ENCODE measurements around the gene ITSN1.
"Not testable (repeated sequence)": the region's sequence is repeated elsewhere in the genome, so short reads cannot be mapped to it uniquely, and the experiment has no call there.

Gene ITSN1

DNA sequence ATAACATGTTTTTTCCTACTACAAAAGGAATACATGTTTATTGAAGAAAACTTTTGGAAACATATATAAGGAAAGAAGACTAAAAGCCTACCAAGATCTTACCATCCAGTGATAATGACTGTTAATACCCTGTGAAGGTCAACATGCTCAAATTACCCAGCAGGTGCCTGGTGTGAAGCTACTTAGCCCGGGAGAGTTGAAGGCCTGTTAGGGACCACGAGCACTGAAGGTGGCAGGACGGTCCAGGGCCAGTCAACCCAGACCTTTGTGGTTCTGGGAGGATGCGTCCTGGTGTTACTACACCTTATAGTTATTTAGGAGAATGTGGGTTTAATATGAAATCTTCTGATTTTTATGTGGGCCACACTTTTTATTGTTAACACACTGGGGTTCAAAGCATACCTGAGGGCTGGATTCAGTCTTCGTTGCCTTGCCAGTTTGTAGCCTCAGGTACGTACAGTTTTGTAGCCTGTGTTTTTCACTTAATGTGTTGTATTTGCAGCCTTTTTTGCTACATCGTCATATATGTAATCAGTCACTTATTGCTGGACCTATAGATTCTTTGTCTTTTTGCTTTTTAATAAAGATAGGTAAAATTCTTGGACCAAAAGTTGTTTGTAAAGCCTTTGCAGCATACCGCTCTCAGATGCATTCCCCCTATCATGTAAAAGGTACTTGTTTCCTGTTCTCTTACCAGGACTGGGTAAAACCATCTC lies 9.8 kb downstream of the ITSN1 start:
- no peak for DNase-seq (ENCODE audit: low read depth)

DNA sequence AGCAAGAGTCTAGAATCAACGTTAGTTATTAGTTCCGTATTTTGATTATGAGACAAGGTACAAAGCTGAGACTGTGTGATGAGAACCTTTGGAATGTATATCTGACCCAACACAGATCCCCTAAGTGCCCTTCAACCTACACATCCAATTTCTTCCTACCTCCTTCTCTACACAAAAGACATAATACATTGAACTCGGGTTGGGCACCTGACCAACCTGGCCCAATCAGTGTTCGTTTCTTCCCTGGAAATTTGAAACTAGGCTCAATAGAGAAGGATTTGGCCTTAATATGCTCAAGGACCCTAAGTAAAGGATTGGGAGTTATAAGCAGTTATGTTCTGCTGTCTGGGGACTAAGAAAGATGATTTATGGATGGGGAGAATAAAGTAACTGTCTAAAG lies 12.1 kb downstream of the ITSN1 start:
- DNase-seq (ENCODE audit: low read depth) = no peak

DNA sequence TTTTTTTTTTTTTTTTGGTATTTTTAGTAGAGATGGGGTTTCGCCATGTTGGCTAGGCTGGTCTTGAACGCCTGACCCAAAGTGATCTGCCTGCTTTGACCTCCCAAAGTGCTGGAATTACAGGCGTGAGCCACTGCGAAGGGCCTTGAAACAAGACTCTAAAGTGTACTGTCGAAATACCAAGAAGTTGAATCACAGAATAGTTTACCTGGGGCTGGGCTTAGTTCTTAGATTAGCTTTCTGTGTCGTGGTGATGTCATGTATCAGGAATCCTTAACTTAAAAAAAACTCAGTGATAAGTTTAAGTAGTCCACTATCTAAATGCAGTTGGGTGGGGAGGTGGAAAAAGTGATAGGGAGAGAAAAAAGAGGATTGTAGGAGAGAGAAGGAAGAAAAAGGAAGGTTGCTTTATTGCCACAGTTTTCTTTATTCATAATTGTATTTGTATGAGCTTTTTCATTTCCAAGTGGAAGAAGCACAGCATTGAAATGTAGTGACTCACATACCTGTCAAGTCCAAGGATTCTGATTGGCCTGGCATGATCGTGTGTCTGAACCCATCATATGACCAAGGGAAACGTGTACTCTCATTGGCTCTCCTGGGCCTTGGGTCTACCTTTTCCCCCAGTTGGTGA lies 13.4 kb downstream of the ITSN1 start:
- DNase-seq (ENCODE audit: low read depth) = no peak

DNA sequence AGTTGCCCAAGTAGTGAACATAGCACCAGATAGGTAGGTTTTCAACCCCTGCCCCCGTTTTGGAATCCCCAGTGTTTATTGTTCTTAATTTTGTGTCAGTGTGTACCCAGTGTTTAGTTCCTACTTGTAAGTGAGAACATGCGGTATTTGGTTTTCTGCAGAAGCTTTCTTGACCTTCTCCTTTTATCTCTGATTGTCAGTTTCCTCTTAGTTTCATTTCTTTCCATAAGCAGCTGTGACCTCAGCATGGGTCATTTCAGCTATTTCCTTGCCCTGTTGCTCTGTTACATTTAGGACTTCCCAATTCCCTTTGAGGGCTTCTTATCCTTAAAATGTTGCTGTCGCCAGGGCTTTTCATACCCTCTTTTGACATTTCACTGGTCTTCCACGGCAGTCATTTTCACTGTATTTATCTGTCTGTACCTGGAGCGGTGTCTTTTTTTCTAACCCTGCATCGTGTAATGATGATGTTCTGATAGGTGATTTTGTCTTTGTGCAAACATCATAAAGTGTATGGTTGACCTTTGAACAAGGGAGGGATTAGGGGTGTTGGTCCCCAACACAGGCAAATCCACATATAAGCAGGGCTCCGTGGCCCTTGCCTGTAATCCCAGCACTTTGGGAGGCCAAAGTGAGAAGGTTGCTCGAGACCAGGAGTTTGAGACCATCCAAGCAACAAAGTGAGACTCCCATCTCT lies 15.0 kb downstream of the ITSN1 start:
- no peak for DNase-seq (ENCODE audit: low read depth)

DNA sequence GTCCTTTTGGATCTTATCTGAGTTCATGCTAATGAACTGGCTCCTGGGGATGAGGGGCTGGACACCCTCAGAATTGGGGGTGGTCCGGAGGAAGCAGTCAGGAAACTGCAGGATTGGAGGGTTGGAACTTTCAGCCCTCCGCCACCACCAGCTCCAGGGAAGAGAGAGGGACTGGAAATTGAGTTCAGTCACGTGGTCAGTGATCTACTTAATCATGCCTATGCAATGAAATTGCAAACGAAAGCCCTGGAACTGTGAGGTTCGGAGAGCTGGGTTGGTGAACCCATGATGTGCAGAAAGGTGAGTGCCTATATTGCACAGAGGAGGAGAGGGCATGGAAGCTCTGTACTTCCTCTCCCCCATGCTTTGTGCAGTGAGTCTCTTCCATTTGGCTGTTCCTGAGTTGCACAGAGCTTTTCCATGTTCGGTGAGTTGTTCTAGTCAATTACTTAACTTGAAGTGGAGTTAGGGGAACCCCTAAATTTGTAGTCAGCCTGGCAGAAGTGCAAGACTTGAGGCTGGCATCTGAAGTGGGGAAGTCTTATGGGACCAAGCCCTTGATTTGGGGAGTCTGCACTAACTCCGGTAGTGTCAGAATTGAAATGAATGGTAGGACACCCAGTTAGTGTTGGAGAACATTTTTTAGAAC lies 16.7 kb downstream of the ITSN1 start:
- DNase-seq (ENCODE audit: low read depth) = no peak

DNA sequence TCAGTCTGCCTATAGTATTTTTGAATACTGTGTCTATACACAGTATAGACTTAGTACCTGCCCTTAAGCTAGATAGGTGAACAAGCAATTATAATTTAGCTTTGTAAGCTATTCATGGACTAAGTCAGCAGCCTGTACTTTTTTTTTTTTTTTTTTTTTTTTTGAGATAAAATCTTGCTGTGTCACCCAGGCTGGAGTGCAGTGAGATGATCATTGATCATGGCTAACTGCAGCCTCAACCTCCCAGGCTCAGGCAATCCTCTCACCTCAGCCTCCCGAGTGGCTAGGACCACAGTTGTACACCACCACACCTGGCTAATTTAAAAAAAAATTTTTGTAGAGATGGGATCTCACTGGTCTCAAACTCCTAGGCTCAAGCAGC lies 17.3 kb downstream of the ITSN1 start:
- DNase-seq (ENCODE audit: low read depth) = no peak

DNA sequence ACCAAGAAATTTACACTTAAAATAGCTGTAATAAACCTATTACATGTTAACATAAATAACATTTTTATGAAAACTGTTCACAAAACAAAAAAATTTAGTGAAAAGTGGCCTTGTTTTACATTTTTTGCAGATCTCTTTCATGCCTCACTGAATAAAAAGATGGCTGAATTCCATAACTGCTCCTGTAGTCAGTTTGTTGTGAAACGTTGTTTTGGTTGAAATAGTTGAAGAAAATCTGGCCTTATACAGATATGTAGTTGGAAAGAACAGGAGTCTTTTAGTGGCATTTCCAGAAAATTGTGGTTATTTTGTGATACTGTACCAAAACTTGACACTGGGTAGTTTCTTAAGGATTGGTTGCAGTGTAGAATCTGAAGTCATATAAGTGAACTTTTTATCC lies 18.1 kb downstream of the ITSN1 start:
- no peak for DNase-seq (ENCODE audit: low read depth)

DNA sequence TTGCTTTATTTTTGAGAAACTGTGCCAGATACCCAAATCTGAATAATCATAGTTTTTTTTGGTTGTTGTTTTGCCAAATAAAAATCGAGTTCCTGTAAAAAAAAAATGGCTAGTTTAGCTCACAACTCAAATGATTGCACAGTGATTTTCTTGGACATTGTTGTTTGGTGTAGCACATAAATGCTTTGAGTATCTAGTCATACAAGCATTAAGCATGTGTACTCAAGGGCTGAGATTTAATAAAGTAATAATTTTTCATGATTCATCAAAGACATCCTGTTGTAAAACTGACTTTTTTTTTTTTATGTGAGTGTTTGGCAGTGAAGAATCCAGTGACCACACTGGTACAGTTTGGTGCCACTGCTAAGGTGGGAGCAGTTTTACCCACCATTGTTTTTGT lies 18.8 kb downstream of the ITSN1 start:
- no peak for DNase-seq (ENCODE audit: low read depth)

DNA sequence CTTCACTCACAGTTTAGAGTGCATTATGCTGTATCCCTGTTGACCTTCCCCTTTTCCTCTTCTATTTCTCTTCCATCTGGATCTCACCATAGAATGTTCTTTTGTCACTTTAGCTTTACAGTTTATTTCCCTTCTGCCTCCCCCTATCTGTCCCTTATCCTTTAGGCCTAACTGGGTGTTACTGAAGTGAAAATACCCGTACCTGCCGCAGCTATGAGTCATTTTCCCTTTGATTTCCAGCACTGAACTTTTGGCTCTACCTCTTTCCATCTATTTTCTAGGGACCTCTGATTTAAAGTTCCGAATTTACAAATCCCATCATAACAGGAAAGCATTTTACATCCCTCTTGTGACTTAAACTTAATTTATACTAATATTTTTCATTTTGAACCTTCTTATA lies 19.7 kb downstream of the ITSN1 start:
- no peak for DNase-seq (ENCODE audit: low read depth)

DNA sequence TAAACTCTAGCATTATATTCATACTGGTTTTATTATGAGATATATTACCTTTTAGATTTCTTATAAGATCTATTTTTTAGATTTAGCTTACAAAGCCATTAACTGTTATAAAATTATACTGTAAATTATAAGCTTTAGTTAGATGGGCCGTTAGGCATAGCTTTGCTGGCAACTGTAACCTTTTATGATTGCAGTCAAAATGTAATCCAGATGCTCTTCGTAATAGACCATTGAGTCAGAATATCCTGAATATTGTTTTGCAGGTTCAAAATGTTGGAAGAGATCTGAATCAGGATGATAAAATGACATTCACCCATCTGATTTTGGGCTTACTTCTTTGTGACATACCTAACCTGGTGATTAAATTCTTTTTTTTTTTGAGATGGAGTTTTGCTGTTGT lies 20.9 kb downstream of the ITSN1 start:
- no peak for DNase-seq (ENCODE audit: low read depth)

DNA sequence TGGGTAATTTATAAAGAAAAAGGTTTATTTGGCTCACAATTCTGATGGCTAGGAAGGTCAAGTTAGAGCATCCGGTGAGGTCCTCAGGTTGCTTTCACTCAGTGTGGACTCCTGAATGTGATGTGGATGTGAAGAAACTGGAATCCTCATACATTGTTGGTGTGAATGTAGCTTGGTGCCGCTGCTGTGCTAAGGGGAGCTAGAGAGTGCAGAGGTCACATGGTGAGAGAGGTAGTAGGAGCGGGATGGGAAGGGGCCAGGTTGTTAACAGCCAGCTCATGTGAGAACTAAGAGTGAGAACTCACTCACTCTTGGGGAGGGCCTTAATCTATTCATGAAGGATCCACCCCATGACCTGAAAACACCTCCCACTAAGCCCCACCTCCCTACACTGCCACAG lies 21.8 kb downstream of the ITSN1 start:
- DNase-seq (ENCODE audit: low read depth) = no peak

DNA sequence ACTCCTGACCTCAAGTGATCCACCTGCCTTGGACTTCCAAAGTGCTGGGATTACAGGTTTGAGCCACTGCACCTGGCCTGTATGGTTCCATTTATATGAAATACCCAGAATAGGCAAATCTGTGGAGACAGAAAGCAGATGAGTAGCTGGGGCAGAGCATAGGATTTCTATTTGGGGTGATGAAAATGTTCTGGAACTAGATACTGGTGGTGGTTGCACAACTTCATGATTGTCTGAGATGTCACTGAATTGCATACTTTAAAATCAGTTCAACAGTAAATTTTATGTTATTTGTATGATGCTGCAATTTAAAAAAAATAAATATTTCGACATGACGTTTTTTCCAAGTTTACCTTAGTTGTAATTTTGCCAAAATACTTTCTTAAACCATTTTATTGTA lies 23.9 kb downstream of the ITSN1 start:
- DNase-seq (ENCODE audit: low read depth) = no peak

DNA sequence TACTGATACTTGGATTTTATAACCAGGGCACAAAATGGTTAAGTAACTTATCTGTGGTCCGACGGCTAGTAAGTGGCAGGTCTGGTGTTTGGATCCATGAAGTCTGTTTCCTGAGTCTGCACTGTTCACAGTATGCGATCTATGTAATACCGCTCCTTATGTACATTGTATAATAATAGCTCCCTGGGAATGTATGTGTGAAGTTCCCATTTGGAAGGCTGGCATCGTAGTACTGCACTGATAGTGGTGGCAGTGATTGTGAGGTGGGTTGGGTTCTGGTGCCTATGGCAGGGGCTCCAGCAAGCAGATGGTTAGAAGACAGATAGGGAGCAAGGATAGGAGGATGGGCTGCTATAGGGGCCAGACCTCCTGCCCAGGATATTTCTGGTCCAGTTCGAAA lies 25.3 kb downstream of the ITSN1 start:
- DNase-seq (ENCODE audit: low read depth) = no peak

DNA sequence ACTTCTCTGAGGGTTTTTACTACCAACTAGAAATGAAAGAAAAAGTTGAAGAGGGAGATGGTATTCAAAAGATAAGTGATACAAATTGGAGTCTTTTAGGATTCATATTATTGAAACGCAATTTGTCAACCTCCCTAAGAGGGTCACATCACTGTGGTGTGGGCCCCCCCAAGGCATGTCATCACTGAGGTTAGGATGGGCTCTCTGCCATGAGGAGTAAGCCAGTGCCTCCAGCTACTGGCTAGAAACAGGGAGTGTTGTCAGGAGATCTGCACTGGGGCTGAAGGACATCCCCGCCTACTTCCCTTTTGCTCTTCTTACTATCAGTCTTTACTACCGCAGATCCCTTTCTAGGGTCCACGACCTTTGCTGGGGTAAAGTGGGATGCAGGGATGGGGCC lies 25.9 kb downstream of the ITSN1 start:
- no peak for DNase-seq (ENCODE audit: low read depth)

DNA sequence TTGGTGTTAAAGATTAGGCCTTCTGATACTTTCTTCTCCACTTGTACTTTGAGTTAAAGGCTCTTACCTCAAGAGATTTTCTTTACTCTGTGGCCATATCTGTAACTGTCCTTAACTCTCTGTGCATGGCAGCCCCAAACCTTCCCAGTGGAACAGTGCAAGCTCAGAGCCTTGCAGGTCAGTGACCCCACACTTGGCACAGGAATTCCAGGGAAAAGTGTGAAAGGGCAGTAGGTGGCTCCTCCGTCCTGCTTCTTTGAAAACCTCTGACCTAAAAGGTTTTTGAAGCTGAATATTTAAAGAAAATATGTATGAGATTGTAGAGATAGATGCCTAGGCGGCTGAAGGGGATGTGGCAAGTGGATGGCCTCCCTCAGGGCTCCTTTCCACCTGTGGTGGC lies 26.3 kb downstream of the ITSN1 start:
- no peak for DNase-seq (ENCODE audit: low read depth)

DNA sequence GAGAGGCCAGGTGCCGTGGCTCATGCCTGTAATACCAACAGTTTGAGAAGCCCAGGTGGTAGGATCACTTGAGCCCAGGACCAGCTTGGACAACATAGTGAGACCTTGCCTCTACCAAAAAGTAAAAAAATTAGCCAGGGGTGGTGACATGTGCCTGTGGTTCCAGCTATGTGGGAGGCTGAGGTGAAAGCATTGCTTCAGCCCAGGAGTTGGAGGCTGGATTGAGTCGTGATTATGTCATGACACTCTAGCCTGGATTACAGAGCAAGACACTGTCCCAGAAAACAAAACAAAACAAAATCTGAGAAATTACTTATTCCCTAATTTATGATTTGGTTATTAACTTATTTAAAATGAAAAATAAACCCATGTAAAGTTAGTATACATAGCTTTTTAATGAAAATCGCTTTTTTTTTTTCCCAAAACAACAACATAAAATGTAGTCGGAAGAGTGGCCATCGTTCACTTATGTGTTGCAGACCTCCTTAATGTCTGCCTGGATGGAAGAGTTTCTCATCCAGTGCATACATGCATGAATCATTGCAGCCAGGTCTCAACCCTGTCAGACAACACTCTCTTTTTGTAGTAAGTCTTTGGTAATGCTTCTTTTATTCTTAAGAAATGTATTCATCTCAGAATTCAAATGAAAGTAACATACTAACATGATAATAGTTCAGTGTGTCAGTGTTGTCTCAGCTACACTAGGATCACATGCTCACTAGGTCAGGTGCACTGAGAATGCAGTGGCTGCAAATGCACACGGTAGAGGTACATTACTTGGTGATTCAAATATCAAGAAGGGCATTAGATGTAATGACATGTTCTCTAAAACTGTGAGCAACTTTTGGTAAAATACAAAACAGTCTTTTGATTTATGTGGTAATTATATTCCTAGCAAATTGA lies 28.0 kb downstream of the ITSN1 start:
- DNase-seq (ENCODE audit: low read depth) = no peak

DNA sequence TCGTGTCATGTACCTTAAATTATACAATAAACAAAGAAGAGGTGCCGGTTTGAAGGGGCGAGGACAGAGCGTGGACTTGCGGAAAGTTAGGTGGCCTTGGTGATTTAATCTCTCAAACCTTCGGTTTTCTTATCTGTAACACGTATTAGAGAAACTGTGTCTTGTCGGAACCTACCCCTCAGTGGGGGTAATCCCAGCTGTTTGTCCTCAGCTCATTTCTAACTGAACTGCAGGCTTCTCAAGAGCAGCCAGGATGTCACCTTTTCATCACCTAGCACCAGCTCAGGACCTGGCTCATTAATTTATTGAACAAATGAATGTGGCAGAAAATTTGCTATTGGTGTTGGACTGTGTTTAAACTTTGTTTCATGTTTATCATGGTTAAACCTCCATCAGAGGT lies 31.2 kb downstream of the ITSN1 start:
- DNase-seq (ENCODE audit: low read depth) = no peak

DNA sequence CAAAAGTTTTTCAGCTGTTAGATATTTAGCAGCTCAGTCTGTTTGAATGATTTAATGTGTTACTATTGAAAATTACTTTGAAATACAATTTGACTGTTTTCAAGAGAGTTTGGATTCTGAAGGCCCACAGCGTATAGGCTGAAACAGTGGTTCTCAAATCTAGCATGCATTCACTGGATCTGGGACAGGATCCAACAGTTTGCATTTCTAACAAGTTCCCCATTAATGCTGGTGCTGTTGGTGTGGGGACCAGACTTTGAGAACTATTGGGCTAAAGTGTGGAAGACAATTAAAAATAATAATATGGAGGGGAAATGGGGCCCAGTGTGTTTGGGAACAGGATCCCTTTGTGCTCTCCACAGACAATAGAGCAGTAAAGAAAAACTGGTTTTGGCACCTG lies 31.9 kb downstream of the ITSN1 start:
- no peak for DNase-seq (ENCODE audit: low read depth)

DNA sequence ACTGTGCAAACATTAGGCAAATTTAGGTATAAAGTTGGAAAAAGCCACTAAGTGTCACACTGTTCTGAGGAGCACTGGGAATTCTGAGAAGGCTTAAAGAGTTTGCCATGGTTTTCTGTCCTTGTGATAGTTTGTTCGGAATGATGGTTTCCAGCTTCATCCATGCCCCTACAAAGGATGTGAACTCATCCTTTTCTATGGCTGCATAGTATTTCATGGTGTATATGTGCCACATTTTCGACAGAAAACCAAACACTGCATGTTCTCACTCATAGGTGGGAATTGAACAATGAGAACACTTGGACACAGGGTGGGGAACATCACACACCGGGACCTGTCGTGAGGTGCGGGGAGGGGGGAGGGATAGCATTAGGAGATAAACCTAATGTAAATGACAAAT lies 34.4 kb downstream of the ITSN1 start:
- DNase-seq (ENCODE audit: low read depth) = not testable (repeated sequence)

DNA sequence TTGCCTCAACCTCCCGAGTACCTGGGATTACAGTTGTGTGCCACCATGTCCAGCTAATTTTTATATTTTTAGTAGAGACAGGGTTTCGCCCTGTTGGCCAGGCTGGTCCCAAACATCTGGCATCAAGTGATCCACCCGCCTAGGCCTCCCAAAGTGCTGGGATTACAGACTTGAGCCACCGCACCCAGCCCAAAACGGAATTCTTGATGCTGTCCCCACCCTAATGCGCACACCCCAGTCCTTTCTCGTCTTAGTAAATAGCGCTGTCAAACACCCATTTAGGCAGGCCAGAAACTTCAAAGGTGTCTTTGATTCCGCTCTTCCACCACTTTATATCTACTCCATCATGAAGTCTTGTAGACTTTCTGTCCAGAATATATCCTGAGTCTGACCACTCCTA lies 35.1 kb downstream of the ITSN1 start:
- no peak for DNase-seq (ENCODE audit: low read depth)

DNA sequence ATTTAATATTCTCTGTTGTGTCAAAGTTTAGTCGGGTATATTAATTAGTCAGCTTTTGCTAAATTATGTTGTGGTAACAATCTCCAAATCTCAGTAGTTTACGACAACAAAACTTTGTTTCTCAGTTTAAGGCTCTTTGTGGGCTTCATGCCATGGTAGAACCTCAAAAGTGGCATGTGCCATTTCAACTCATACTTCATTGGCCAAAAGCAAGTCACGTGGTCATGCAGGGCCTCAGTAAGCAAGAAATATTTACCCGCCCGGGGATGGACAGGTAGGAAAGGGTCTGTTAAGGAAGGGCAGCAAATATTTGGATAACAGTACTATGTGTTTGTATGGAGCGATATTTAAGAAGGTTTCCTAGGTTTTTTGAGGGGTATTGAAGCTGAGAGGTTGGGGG lies 38.6 kb downstream of the ITSN1 start:
- DNase-seq (ENCODE audit: low read depth) = no peak

DNA sequence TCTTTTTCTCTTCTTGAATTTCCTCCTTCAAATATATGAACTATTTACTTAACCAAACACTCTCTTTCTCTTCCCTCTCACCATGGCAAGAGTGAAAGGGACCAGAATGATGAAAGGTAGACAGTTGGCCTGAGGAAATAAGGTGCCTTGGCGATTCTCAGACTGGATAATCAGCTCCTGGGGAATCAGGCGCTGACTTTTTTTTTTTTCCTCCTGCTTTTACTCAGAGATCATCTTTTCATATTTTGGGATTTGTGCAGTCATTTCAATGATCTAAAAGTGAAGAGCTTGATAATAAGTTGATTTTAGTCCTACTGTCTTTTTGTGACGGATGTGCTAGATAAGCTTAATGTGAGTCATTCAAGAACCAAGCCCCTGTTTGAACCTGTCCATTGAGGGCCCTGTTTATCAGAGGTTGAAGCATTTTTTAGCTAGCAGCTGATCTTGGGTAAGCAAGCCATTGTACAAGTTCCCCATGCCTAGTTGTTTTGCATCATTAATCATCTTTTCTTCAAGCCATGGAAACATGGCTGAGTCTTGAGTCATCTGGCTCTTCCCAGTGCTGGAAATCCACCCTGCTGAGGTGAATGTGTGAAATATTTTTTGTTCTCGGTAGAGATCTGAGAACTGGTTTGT lies 40.8 kb downstream of the ITSN1 start:
- DNase-seq (ENCODE audit: low read depth) = no peak
